Epidermal melanocyte (primary cell): ENCODE results near the gene AGPAT3.

ENCODE experiments used
- DNase-seq: peaks from one replicate; pipeline ENCODE4 v3.0.0; 2011; ENCODE audit warnings: low spot score; ENCODE audit not compliant: insufficient read length

Gene AGPAT3

DNA sequence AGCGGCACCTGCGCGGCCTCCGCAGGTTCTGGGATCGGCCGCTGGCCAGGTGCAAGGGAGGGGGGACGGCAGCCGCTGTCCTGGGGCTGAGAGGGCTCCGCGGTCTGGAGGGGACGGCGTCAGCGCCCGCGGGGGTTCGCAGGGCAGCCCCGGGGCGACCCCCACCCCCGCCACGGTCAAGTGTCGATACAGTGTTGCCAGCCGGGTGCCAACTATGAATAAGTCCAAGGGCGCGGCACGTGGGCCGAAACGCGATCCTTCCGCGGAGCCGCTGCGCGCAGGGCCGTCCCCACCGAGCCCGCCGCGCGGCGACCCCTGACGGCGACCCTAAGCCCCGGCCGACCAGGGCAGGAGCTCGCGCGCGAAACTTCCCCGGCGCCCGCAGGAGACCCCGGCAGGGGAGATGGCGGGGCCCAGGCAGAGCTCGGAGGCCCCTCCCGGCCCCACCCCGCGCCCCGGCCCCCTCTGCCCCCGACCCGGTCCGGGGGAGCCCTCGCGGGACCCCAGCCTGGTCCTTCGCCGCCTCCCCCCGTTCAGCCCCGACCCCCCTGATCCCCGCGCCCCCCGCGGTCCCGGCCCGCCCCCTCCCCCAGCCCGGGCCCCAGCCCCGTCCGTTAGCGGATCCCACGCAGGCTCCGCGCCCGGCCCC is 586 bp upstream of the AGPAT3 start:
- no peak for DNase-seq

DNA sequence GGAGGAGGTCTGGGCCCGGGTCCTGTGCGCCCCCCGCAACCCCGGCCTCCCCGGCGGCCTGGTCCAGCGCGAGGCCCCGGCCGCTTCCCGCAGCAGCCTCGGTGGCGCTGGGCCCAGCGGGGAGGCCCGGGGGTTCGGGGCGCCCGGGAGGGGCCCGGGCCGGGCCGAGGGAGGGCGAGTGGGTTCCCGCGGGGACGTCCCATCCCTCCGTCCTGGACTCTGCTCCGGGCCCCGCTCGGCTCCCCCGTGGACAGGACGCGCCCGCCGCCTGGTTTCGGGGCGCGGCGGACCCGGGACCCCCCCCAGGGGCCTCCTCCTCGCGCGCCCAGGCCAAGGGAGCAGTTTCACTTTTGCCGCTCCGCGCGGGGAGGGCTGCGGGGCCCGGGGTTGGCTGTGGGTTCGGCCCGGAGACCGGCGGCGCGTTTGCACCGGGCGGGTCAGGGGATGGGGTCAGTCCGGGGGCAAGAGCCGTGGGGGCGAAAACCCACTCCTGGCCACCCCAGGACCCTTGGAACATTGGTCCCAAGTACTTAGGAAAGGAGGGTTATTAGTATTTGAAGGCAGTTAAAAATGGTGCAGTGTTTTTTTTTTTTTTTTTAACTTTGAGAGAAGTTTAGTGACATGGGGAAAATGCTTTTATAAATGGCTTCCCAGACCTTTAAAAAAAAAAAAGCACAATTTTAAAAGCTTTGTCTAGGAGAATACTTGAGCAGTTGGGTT is 677 bp downstream of the AGPAT3 start:
- DNase-seq, result no peak

DNA sequence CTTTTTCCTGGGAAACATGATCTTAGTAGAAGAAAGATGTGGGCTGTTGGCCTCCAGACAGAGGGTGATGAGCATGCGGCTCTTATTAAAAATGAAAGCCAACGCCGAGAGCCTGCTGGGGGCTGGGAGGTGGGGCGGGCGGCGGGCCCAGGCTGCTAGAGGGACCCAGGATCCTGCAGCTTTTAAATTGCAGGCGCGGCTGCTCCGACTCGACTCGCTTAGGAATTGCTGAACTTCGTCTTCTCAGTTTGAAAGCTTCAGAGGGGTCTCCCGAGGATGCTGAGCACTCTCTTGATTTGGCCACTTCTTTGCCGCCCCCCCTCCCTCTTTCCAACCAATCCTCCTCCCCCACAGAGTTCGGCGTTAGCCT is 1.2 kb downstream of the AGPAT3 start:
- DNase-seq, result peak; percentile 72

DNA sequence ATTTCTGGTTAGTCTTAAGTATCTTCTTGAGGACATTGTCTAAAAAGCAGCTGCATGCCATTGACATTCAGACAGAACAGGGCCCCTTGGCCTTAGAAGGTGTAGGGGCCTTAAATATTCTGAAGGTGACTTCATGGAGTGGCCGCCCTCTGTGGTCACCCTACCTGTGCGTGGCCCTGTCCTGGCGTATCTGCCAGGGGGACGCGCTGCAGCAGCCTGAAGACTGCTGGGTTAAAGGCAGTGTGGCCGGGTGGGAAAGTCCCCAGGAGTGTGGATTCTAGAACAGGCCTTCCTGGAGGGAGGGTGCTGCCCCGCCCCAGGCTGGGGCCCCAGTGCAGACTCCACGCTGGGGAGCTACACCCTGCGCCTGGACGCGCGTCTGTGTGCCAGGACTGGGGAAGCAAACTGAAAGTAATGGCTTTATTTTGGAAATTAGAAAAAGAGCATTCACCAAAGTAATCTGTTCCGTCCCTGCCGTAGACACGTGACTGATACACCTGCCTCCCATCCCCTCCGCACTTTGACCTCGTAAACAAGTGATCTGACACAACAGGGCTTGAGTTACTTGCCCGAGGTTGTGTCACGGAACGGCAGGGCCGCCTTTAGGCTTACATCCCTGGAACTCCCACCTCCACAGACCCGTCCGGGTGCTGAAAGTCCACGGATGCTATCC is 1.8 kb downstream of the AGPAT3 start:
- DNase-seq, result no peak

DNA sequence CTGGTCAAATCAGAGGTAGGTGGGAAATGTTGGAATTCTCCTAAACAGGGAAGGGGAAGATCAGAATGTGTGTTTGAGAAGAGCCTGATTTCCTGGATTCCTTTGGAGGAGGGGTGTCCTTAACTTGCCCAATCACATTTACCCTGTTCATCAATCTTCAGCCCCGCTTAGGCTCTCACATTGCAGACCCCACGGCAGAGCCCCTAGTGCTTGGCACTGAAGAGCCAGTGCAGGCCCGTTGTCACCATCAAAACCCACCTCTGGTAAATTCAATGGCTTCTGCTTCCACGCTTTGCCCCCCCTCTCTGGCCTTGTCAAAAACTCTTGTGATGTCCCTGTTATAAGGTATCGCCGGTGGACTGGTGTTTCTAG is 2.3 kb downstream of the AGPAT3 start:
- no peak for DNase-seq

DNA sequence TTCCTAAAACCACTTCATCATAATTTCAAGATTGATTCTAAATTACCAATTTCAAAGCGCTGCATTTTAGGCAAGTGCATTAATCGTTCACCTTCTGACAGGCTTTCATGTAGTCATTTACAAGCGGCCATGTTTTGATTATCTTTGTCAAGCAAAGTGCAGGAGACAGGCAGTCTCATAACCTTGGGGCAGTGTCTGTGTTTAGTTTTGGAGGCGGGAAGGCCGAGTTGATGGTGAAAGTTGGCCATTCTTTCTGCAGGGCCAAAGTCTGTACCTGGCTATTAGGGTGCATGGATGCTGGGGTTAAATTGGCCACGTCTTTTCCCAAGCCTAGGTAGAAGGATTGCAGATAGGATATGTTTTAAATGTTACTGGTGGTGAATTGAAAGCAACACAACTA is 2.9 kb downstream of the AGPAT3 start:
- DNase-seq, result no peak

DNA sequence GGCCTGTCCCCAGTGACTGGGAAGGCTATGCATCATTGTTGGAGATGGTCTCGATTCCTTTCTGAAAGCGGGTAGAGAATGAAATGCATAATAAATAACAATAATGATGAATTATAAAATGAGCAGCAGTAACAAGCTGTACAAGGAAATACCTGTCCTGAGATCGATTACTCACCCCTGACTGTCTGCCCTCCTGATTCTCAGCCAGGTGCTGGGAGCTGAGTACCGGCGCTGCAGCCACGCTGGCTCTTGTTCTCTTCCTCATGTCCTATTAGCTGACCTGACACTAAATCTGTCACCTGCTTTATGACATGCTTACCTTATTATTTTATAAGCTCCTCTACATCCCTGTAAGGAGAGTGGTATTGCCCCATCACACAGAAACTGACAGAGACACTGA is 3.4 kb downstream of the AGPAT3 start:
- DNase-seq, result no peak

DNA sequence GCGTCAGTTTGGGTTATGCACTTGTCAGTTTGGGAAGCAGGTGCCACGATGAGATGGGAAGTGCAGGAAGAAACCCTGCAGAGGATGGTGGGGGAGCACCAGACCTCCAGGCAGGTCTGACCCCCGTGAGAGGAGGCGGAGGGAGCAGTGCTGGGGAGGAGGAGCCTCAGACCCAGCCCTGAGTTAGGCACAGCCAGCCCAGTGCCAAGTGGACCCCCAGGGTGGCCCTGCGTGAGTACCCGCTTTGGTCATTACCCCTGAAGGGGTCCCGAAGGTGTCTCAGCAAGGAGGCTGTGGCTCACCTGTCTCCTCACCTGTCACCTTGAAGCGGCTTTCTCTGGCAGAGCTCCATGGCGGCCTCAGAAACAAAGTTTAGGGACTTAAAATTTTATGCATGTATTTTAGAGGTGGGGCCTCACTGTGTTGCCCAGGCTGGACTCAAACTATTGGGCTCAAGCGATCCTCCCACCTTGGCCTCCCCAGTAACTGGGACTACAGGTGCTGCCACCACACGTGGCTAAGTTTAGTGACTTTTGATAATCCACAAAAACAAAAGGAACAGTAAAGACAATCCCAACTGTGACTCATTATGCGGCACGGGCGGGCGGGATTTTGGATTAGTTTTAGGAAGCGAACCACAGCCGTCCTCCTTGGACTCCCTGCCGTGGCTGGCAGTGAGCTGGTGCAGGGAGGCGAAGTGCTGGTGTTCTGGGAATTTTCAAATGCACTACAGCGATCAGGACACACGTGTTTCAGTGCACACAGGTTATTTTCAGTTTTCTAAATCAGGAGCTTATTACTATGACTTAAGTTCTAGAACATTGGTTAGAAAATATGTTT is 4.7 kb downstream of the AGPAT3 start:
- no peak for DNase-seq

DNA sequence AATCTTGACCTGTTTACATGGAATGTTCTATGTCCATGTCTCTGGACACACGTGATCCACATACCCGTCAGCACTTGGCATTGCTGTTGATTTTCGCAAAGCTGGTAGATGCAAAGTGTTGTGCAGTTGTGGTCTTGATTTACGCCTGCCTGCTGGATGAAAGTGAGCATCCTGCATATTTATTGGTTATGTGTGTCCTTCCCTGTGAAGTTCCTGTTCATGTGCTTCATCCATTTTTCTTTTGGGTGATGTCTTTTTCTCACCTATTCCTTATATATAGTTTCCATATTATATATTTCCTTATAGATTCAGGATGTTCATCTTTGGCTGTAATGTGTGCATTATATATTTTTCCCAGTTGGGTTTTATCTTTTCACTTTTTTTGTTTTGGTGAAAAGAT is 6.5 kb downstream of the AGPAT3 start:
- DNase-seq, result no peak

DNA sequence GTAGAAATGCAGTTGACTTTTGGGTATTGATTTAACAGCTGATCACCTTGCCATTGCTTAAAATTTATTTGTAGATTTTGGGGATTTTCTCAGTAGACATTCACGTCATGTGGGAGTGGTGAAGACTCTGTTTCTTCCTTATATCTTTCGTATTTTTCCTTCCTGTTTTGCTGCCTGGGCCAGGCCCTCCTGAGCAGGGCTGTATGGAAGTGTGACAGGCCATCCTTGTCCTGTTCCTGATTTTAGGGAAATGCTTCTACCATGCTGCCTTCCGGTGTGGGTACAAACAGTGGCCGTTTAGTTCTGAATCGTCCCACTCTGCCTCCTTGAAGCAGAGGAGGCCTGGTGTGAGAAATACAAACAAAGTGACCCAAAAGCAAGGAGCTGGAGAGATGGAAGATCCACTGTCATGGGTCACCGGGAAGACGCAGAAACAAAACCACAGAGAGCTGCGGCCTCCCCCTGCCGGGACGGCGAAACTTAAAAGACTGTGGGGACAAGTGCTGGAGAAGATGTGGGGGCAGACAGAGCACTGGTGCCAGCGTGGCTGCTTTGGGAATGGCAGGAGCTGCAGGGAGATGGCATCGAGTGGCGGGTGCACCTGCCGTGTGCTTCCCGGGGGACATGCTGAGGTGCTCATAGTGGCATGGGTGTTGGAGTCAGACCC is 7.6 kb downstream of the AGPAT3 start:
- DNase-seq, result no peak

DNA sequence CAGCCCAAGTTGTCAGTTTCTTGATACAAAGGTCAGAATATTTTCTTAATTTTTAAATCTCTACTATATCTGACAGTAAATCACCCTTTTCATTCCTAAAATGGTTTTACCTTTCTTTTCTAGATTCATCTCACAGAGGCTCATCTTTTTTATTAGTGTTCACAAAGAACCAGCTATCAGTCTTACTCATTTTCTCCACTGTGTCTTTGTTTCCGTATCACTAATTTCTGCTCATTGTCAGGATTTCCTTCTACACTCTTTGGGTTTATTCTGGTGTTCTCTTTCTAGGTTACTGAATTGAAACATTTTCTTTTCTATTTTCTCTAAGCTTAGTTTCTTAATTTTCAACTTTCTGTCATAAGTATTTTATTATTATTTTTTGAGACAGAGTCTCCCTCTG is 8.7 kb downstream of the AGPAT3 start:
- no peak for DNase-seq

DNA sequence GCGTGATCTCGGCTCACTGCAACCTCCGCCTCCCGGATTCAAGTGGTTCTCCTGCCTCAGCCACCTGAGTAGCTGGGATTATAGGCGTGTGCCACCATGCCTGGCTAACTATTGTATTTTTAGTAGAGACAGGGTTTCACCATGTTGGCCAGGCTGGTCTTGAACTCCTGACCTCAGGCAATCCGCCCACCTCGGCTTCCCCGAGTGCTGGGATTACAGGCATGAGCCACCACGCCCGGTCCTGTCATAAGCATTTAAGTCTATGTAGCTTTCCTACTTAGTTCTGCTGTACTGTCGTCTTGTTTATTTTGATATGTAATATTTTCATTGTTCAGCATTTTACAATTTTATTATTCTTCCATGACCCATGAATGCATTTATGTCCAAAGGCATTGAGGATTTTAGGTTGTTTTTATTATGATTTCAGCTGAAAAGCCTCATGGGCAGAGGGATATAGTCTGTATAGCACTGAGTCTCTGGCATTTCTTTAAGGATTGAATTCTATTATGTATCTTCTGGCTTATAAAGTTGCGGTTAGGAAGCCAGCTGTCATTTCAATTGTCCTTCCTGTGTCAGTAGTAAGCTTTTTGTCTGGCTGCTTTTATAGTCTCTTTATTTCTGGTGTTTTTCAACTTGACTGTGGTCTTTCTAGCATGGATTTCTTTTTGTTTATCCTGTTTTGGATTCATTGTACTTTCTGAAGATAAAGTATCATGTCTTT is 9.2 kb downstream of the AGPAT3 start:
- no peak for DNase-seq

DNA sequence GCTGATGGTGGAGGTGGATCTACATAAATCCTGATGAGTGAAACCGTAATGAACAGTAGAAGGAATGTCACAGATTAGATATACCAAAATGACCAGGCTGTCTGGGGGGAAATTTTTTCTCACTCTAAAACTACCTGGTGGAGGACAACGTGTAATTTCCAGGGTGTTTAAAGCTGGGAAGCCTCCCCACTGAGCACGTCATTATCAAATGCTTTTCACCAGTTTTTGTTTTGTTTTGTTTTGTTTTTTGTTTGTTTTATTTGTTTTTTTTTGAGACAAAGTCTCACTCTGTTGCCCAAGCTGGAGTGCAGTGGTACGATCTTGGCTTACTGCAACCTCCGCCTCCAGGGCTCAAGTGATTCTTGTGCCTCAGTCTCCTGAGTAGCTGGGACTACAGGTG is 11.6 kb downstream of the AGPAT3 start:
- DNase-seq, result no peak

DNA sequence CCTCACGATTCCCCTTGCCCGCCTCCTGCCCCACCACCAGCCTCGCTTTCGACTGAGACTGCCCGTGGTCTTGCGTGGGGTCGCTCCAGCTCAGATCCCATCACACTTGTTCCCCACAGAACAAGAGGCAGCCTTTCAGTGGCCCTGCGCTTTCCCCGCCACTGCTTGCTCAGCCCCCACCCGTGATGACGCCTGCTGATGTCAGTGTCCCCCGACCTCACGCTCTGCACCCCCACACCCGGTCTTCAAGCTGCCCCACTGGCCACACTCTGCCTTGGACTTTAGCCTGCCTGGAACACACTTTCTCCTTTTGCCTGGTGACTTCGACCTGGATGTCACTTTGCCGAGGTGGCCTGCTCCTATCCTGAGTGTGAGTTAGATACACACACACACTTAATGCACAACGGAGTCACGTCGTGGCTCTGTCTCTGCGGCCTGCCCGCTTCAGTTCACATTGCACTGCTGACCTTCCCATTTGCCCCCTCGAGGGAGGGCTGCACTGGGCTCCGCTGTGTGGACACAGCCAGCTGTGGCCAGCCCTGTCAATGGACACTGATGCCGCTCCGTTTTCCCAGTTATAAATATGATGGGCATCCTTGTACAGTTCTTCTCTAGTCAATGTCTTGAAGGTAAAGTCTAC is 13.0 kb downstream of the AGPAT3 start:
- no peak for DNase-seq

DNA sequence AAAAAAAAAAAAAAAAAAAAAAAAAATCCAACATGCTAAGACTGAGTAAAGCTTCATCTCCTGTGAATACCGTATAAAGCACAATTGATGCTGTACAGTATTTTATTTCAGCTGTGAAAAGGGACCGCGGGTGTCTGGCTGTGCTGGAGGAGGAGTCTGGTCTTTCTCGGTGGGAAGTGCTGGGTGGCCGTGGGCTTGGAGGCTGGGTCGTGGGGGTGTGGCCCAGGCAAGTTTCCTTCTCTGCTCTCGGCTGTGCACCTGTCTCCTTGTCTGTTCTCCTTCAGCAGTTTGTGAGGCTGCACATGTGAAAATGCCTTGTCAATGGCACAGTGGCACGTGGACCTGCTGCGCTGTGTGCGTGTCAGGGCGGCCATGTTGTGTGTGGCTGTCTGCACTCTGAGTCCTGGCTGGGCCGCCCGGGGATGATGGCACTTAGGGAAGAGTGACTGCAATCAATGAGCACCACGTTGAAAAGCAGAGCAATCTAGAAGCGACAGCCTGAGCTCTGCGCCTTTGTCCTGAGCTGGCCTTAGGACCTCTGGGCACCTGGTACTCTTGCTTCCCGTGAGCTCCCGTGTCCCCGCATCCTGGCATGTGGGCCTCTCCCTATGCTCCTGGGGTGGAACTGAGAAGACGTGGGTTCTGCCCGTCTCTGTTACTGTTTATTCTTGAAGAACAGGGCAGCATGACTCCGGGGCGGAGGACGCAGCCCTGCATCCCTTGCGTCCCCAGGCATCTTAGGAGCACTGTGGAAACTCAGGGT is 14.5 kb downstream of the AGPAT3 start:
- no peak for DNase-seq

DNA sequence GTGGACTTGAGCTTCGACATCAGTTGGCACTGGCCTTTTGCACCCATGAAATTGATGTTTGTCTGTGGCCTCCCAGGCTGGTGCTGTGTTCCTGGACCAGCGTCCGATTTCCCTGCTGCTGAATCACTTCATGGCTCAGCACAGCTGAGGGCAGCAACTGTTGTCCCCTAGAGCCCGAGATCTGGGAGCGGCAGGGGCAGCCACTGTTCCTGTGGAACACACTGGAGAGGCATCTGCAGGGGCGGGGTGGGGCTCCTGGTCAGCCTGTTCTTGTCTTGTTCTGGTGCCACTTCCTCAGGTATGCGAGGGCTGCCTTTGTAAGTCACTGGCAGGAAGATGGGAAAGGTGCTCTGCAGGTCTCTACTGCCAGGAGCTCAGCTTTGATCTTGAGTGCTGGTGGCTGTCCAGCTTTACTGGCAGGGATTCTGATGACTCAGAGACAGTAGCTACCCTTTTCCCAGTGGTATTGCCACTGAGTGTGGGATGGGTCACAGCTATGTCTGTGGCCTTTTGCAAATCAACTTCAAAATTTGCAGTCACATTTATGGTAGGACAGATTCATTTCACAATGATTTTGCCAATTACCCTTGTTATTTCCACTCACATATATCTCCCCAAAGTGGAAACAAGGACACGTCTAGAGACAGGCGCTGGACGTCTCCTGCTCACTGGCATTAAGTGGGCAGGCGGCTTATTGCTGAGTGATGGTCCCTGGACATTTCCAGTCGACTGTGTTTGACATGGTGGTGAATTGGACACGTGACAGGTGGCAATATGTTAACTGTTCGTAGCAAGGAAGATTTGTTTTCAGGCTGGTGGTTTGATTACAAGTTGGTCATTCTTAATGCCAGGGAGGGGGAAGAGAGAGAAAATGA is 15.3 kb downstream of the AGPAT3 start:
- DNase-seq, result no peak

DNA sequence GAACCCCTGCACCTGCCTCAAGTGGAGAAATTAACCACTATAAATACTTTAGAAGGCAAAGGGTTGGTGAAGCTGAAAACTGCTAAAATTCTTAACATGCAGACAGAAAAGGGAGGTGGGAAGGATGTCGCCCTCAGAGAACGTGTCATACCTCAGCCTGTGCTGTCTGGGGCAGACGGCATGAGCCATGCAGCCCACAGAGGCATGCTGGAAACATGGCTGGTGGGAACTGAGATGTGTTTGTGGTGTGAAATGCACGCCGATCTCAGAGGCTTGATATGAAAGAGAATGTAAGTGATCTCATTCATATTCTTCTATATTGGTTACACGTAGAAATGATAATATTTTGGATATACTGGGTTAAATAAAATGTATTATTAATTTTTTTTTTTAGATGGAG is 16.3 kb downstream of the AGPAT3 start:
- DNase-seq, result no peak

DNA sequence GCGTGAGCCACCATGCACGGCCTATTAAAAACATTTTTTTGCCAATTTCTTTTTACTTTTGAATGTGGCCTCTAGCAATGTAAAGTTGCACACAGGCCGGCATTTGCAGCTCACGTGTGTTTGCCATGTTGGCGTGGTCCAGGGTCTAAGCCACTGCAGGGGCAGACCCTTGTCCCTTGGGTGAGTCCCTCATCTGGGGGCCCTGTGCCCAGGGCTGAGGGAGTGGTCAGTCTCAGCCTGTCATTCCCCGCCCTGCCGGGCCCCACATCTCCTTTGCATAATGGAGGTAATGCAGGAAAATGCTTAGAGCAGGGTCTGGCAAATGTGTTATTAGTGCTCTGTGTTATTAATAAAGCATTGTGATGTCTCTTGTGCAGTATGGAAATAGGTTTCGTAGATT is 16.9 kb downstream of the AGPAT3 start:
- no peak for DNase-seq
